ENCODE data around the gene LAMTOR4. TPM values are rescaled to one million over a fixed set of nuclear protein-coding genes. Genes with fewer than 3 reads are reported as not detected.
"Not testable (repeated sequence)": the region's sequence is repeated elsewhere in the genome, so short reads cannot be mapped to it uniquely, and the experiment has no call there.

Gene LAMTOR4
- total RNA-seq, 2 donors from 2014 or later: 104 to 113 TPM

- ATAC-seq (no peak), DNase-seq (no peak)
- intact Hi-C loops (cut with DNase I): no loop called here
Observed at GRCh38 chr7:100166317-100166940, 17.7 kb downstream of the LAMTOR4 start.

- peak in 1 of 2 donors; percentile 4 for ATAC-seq
- no peak for DNase-seq
- intact Hi-C loops (cut with DNase I): no loop called here
Observed at GRCh38 chr7:100166970-100167911, 18.5 kb downstream of the LAMTOR4 start.

GRCh38 chr7:100167912-100168323 lies 19.2 kb downstream of the LAMTOR4 start:
- ATAC-seq (peak; percentile 11 to 32), DNase-seq (no peak)
- intact Hi-C loops (cut with DNase I): no loop called here

GRCh38 chr7:100169147-100169850 lies 20.6 kb downstream of the LAMTOR4 start:
- intact Hi-C loops (cut with DNase I): no loop called here
- DNase-seq: no peak
- ATAC-seq: no peak

- intact Hi-C loops (cut with DNase I): no loop called here
- ATAC-seq (no peak), DNase-seq (no peak)
Observed at GRCh38 chr7:100170101-100170897, 21.6 kb downstream of the LAMTOR4 start.

GRCh38 chr7:100171087-100171681 lies 22.5 kb downstream of the LAMTOR4 start:
- DNase-seq (no peak), ATAC-seq (peak; percentile 12 to 33)
- intact Hi-C loops (cut with DNase I): no loop called here

- DNase-seq (no peak), ATAC-seq (no peak)
- intact Hi-C loops (cut with DNase I): no loop called here
Observed at GRCh38 chr7:100171840-100172239, 23.1 kb downstream of the LAMTOR4 start.

GRCh38 chr7:100173806-100174495 lies 25.2 kb downstream of the LAMTOR4 start:
- ATAC-seq (no peak), DNase-seq (no peak)
- intact Hi-C loops (cut with DNase I): no loop called here

- intact Hi-C loops (cut with DNase I): no loop called here
- no peak for ATAC-seq
- DNase-seq: no peak
Observed at GRCh38 chr7:100174582-100174981, 25.9 kb downstream of the LAMTOR4 start.

- no peak for DNase-seq
- ATAC-seq: no peak
- intact Hi-C loops (cut with DNase I): no loop called here
Observed at GRCh38 chr7:100175296-100175935, 26.7 kb downstream of the LAMTOR4 start.

- ATAC-seq: no peak
- intact Hi-C loops (cut with DNase I): no loop called here
- DNase-seq: no peak
Observed at GRCh38 chr7:100176096-100177044, 27.7 kb downstream of the LAMTOR4 start.

- ATAC-seq (peak; percentile 97), DNase-seq (peak; percentile 96)
- intact Hi-C loops (cut with DNase I): no loop called here
Observed at GRCh38 chr7:100177045-100178001, 28.6 kb downstream of the LAMTOR4 start, which contains the start of the genes GPC2 and STAG3. Gene GPC2, minus strand, starts transcription at chr7:100177381. Its CDS starts 182 bp downstream, at chr7:100177199. Gene STAG3, plus strand, starts transcription at chr7:100177918. Its CDS starts 2,639 bp downstream, at chr7:100180557.

- intact Hi-C loops (cut with DNase I); DNase-seq; ATAC-seq: not testable (repeated sequence)
Observed at GRCh38 chr7:100180084-100180483, 31.4 kb downstream of the LAMTOR4 start.

- ATAC-seq; DNase-seq; intact Hi-C loops (cut with DNase I): not testable (repeated sequence)
Observed at GRCh38 chr7:100182616-100183015, 33.9 kb downstream of the LAMTOR4 start.

- intact Hi-C loops (cut with DNase I); DNase-seq; ATAC-seq: not testable (repeated sequence)
Observed at GRCh38 chr7:100183090-100183489, 34.4 kb downstream of the LAMTOR4 start.
